WTC11 (cell line): ENCODE results near the gene ESRRG. TPM values are rescaled to one million over a fixed set of nuclear protein-coding genes. Genes with fewer than 3 reads are reported as not detected.

ENCODE experiments used
- ATAC-seq: fragments of 200-7000 bp; cut with Tn5 transposase; 2 replicates; pipeline ENCODE4 v1.10.0; 2021; ENCODE audit warnings: mild to moderate bottlenecking, moderate library complexity
- CTCF ChIA-PET: fragments of 300-600 bp; sonication (Branson Sonifier 250); formaldehyde crosslinking; loops from one replicate; lab custom pipeline; 2021; ENCODE audit warnings: antibody characterized with exemption; lab: Charles Lee
- POLR2A ChIA-PET: fragments of 350-600 bp; sonication (Branson Sonifier 250); formaldehyde crosslinking; loops from one replicate; lab custom pipeline; 2021; ENCODE audit warnings: antibody characterized with exemption; lab: Charles Lee
- DNase-seq: peaks from one replicate; pipeline ENCODE4 v3.0.0; 2021; ENCODE audit warnings: low spot score
- H3K27ac Mint-ChIP-seq: 2 replicates; pipeline ENCODE4 v1.8.0; 2021; ENCODE audit warnings: mixed read lengths
- H3K27me3 Mint-ChIP-seq: 2 replicates; pipeline ENCODE4 v1.8.0; 2021; ENCODE audit warnings: low read depth, mild to moderate bottlenecking, moderate library complexity, mixed read lengths
- H3K36me3 Mint-ChIP-seq: 2 replicates; pipeline ENCODE4 v1.8.0; 2021; ENCODE audit warnings: mixed read lengths
- H3K4me1 Mint-ChIP-seq: 2 replicates; pipeline ENCODE4 v1.8.0; 2022; ENCODE audit warnings: mixed read lengths
- H3K4me3 Mint-ChIP-seq: 2 replicates; pipeline ENCODE4 v1.8.0; 2021; ENCODE audit warnings: mild to moderate bottlenecking, moderate library complexity, mixed read lengths
- H3K9me3 Mint-ChIP-seq: 2 replicates; pipeline ENCODE4 v1.8.0; 2021; ENCODE audit warnings: mixed read lengths
- AR ChIP-seq: fragments of 250-450 bp; sonication (Bioruptor Pico); IDR thresholded peaks from 2 replicates; pipeline ENCODE4 v1.9.0; 2021; ENCODE audit warnings: mild to moderate bottlenecking
- CTCF ChIP-seq: fragments of 200-600 bp; IDR thresholded peaks from 2 replicates; pipeline ENCODE4 v1.8.0; 2022; ENCODE audit warnings: antibody characterized with exemption
- MYBL2 ChIP-seq: sonication (generic); formaldehyde crosslinking; IDR thresholded peaks from 2 replicates; pipeline ENCODE4 v1.8.1; 2023; ENCODE audit warnings: mild to moderate bottlenecking, moderate library complexity, missing genetic modification reagents
- NFATC4 ChIP-seq: fragments of 250-450 bp; sonication (Bioruptor Pico); IDR thresholded peaks from 2 replicates; pipeline ENCODE4 v1.9.0; 2021; ENCODE audit warnings: mild to moderate bottlenecking
- NFE2L1 ChIP-seq: sonication (generic); formaldehyde crosslinking; IDR thresholded peaks from 2 replicates; pipeline ENCODE4 v1.8.1; 2023; ENCODE audit warnings: missing genetic modification reagents
- RELA ChIP-seq: sonication (generic); formaldehyde crosslinking; IDR thresholded peaks from 2 replicates; pipeline ENCODE4 v1.8.1; 2022; ENCODE audit warnings: missing genetic modification reagents, mild to moderate bottlenecking, borderline replicate concordance
- SMAD4 ChIP-seq: sonication (generic); formaldehyde crosslinking; IDR thresholded peaks from 2 replicates; pipeline ENCODE4 v1.8.0; 2022; ENCODE audit warnings: mild to moderate bottlenecking, missing genetic modification reagents
- ZBTB21 ChIP-seq: sonication (generic); formaldehyde crosslinking; IDR thresholded peaks from 2 replicates; pipeline ENCODE4 v1.8.1; 2023; ENCODE audit warnings: mild to moderate bottlenecking, missing genetic modification reagents, borderline replicate concordance
- ZNF219 ChIP-seq: sonication (generic); formaldehyde crosslinking; IDR thresholded peaks from 2 replicates; pipeline ENCODE4 v1.8.0; 2023; ENCODE audit warnings: missing genetic modification reagents, mild to moderate bottlenecking, borderline replicate concordance
- total RNA-seq: library from RNA; stranded (reverse); gene quantifications from 3 replicates; pipeline ENCODE4 v1.2.3, GENCODE V29; 2021
- TF ChIP-seq, protein P1 (sequence below): fragments of 250-450 bp; sonication (Bioruptor Pico); IDR thresholded peaks from 2 replicates; pipeline ENCODE4 v1.9.0; 2021; ENCODE audit warnings: mild to moderate bottlenecking
- TF ChIP-seq, protein P2 (sequence below): sonication (generic); formaldehyde crosslinking; IDR thresholded peaks from 2 replicates; pipeline ENCODE4 v1.8.0; 2022; ENCODE audit warnings: missing genetic modification reagents
- TF ChIP-seq, protein P3 (sequence below): sonication (generic); formaldehyde crosslinking; IDR thresholded peaks from 2 replicates; pipeline ENCODE4 v1.8.1; 2022; ENCODE audit warnings: low read depth, missing genetic modification reagents, borderline replicate concordance
- TF ChIP-seq, protein P4 (sequence below): sonication (generic); formaldehyde crosslinking; IDR thresholded peaks from 2 replicates; pipeline ENCODE4 v1.8.0; 2022; ENCODE audit warnings: mild to moderate bottlenecking, missing genetic modification reagents
- TF ChIP-seq, protein P5 (sequence below): sonication (generic); formaldehyde crosslinking; IDR thresholded peaks from 2 replicates; pipeline ENCODE4 v1.8.1; 2022; ENCODE audit warnings: mild to moderate bottlenecking, moderate library complexity, missing genetic modification reagents

The ESRRG gene
- total RNA-seq, 1 experiment from 2014 or later: 2.3 TPM

GRCh38 chr1:216757110-216757509 lies 33.9 kb upstream of the ESRRG start (continued):
- TF ChIP-seq, protein P1, sequence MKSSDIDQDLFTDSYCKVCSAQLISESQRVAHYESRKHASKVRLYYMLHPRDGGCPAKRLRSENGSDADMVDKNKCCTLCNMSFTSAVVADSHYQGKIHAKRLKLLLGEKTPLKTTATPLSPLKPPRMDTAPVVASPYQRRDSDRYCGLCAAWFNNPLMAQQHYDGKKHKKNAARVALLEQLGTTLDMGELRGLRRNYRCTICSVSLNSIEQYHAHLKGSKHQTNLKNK (CRISPR knock-in tag): no peak
- TF ChIP-seq, all 79 proteins: peak for 0

- H3K4me3 Mint-ChIP-seq: no peak overlapping the region
- no peaks in the 10 kb centered on the region for H3K36me3 Mint-ChIP-seq
- no peak overlapping the region for H3K27ac Mint-ChIP-seq
- peaks cover 9% of the 10 kb centered on the region; the same call in 1 of the 2 replicates for H3K4me1 Mint-ChIP-seq
- TF ChIP-seq, protein P2, sequence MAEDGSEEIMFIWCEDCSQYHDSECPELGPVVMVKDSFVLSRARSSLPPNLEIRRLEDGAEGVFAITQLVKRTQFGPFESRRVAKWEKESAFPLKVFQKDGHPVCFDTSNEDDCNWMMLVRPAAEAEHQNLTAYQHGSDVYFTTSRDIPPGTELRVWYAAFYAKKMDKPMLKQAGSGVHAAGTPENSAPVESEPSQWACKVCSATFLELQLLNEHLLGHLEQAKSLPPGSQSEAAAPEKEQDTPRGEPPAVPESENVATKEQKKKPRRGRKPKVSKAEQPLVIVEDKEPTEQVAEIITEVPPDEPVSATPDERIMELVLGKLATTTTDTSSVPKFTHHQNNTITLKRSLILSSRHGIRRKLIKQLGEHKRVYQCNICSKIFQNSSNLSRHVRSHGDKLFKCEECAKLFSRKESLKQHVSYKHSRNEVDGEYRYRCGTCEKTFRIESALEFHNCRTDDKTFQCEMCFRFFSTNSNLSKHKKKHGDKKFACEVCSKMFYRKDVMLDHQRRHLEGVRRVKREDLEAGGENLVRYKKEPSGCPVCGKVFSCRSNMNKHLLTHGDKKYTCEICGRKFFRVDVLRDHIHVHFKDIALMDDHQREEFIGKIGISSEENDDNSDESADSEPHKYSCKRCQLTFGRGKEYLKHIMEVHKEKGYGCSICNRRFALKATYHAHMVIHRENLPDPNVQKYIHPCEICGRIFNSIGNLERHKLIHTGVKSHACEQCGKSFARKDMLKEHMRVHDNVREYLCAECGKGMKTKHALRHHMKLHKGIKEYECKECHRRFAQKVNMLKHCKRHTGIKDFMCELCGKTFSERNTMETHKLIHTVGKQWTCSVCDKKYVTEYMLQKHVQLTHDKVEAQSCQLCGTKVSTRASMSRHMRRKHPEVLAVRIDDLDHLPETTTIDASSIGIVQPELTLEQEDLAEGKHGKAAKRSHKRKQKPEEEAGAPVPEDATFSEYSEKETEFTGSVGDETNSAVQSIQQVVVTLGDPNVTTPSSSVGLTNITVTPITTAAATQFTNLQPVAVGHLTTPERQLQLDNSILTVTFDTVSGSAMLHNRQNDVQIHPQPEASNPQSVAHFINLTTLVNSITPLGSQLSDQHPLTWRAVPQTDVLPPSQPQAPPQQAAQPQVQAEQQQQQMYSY: no peak
- TF ChIP-seq NFE2L1 (no peak), MYBL2 (CRISPR knock-in tag) (no peak), ZNF219 (no peak), RELA (CRISPR knock-in tag) (no peak)
- TF ChIP-seq, protein P3, sequence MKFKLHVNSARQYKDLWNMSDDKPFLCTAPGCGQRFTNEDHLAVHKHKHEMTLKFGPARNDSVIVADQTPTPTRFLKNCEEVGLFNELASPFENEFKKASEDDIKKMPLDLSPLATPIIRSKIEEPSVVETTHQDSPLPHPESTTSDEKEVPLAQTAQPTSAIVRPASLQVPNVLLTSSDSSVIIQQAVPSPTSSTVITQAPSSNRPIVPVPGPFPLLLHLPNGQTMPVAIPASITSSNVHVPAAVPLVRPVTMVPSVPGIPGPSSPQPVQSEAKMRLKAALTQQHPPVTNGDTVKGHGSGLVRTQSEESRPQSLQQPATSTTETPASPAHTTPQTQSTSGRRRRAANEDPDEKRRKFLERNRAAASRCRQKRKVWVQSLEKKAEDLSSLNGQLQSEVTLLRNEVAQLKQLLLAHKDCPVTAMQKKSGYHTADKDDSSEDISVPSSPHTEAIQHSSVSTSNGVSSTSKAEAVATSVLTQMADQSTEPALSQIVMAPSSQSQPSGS (CRISPR knock-in tag): no peak
- no peaks in the 10 kb centered on the region for H3K9me3 Mint-ChIP-seq
- ChIA-PET POLR2A (no interaction called here), CTCF (interaction anchor here (0.6 to 1.8 kb wide), 3 partner anchors 21 to 910 kb away, joined by 3 to 6 read pairs (median 4); no protein-coding TSS in a partner anchor)
- DNase-seq: no peak
- no peaks in the 10 kb centered on the region for H3K27me3 Mint-ChIP-seq
- ATAC-seq: no peak
These were observed 27.7 kb upstream of the ESRRG start for GRCh38 chr1:216750961-216751360.

- Mint-ChIP-seq H3K9me3 (no peaks in the 10 kb centered on the region), H3K4me3 (no peak overlapping the region), H3K4me1 (peaks cover 8% of the 10 kb centered on the region), H3K36me3 (no peaks in the 10 kb centered on the region), H3K27ac (no peak overlapping the region), H3K27me3 (no peaks in the 10 kb centered on the region)
- peak; percentile 30 for DNase-seq
- ATAC-seq: peak; percentile 97
- TF ChIP-seq ZBTB21 (CRISPR knock-in tag) (no peak), CTCF (0 out of 2 replicates have a peak, but pooled peaks have one; percentile 26)
- ChIA-PET POLR2A (no interaction called here), CTCF (interaction anchor here (0.6 to 2.0 kb wide), 16 partner anchors 9 to 911 kb away, joined by 3 to 12 read pairs (median 4); no protein-coding TSS in a partner anchor)
These were observed 26.9 kb upstream of the ESRRG start for GRCh38 chr1:216750031-216750627.

- ChIA-PET POLR2A (no interaction called here), CTCF (interaction anchor here (0.6 to 2.0 kb wide), 11 partner anchors 9 to 912 kb away, joined by 3 to 12 read pairs (median 4); no protein-coding TSS in a partner anchor)
- Mint-ChIP-seq H3K36me3 (no peaks in the 10 kb centered on the region), H3K4me1 (peaks cover 10% of the 10 kb centered on the region), H3K27ac (no peak overlapping the region), H3K27me3 (no peaks in the 10 kb centered on the region), H3K4me3 (no peak overlapping the region), H3K9me3 (no peaks in the 10 kb centered on the region)
- no peak for ATAC-seq
- no peak for DNase-seq
- TF ChIP-seq, protein P4, sequence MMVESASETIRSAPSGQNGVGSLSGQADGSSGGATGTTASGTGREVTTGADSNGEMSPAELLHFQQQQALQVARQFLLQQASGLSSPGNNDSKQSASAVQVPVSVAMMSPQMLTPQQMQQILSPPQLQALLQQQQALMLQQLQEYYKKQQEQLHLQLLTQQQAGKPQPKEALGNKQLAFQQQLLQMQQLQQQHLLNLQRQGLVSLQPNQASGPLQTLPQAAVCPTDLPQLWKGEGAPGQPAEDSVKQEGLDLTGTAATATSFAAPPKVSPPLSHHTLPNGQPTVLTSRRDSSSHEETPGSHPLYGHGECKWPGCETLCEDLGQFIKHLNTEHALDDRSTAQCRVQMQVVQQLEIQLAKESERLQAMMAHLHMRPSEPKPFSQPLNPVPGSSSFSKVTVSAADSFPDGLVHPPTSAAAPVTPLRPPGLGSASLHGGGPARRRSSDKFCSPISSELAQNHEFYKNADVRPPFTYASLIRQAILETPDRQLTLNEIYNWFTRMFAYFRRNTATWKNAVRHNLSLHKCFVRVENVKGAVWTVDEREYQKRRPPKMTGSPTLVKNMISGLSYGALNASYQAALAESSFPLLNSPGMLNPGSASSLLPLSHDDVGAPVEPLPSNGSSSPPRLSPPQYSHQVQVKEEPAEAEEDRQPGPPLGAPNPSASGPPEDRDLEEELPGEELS: no peak
- TF ChIP-seq SMAD4 (CRISPR knock-in tag) (no peak), AR (no peak), NFATC4 (CRISPR knock-in tag) (no peak)
- TF ChIP-seq, protein P5, sequence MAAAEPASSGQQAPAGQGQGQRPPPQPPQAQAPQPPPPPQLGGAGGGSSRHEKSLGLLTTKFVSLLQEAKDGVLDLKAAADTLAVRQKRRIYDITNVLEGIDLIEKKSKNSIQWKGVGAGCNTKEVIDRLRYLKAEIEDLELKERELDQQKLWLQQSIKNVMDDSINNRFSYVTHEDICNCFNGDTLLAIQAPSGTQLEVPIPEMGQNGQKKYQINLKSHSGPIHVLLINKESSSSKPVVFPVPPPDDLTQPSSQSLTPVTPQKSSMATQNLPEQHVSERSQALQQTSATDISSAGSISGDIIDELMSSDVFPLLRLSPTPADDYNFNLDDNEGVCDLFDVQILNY (CRISPR knock-in tag): no peak
These were observed 26.0 kb upstream of the ESRRG start for GRCh38 chr1:216749232-216749631.
